KMS-11 (cell line): ENCODE measurements around the gene GNB1L.

Experiments
- H2AFZ ChIP-seq: fragments of 200-600 bp; sonication (generic); 2 replicates; pipeline ENCODE4 v1.6.1; 2016; ENCODE audit warnings: antibody characterized with exemption, mixed run types, low read depth
- H3K27ac ChIP-seq: fragments of 200-600 bp; sonication (generic); 2 replicates; pipeline ENCODE4 v1.6.1; 2016; ENCODE audit warnings: mild to moderate bottlenecking, mixed run types
- H3K27me3 ChIP-seq: fragments of 200-600 bp; sonication (generic); 2 replicates; pipeline ENCODE4 v1.6.1; 2017; ENCODE audit warnings: mild to moderate bottlenecking, low read depth, mixed run types, moderate library complexity; ENCODE audit not compliant: insufficient read depth
- H3K36me3 ChIP-seq: fragments of 200-600 bp; sonication (generic); 2 replicates; pipeline ENCODE4 v1.6.1; 2017; ENCODE audit warnings: mild to moderate bottlenecking, mixed run types; ENCODE audit not compliant: insufficient read depth
- H3K4me1 ChIP-seq: fragments of 200-600 bp; sonication (generic); 2 replicates; pipeline ENCODE4 v1.6.1; 2016; ENCODE audit warnings: mild to moderate bottlenecking, low read depth, mixed run types; ENCODE audit not compliant: poor library complexity, severe bottlenecking
- H3K4me2 ChIP-seq: fragments of 200-600 bp; sonication (generic); 2 replicates; pipeline ENCODE4 v1.7.0; 2016; ENCODE audit warnings: mild to moderate bottlenecking, mixed run types
- H3K4me3 ChIP-seq: fragments of 200-600 bp; sonication (generic); IDR thresholded peaks from 2 replicates; pipeline ENCODE4 v1.6.1; 2017; ENCODE audit warnings: low read depth, low read length, mixed read lengths; ENCODE audit not compliant: insufficient read depth
- H3K79me2 ChIP-seq: fragments of 200-600 bp; sonication (generic); 2 replicates; pipeline ENCODE4 v1.6.1; 2016; ENCODE audit warnings: low read depth, mixed run types; ENCODE audit not compliant: insufficient read depth
- H3K9ac ChIP-seq: fragments of 200-600 bp; sonication (generic); 2 replicates; pipeline ENCODE4 v1.6.1; 2016; ENCODE audit warnings: mild to moderate bottlenecking, mixed run types
- H4K20me1 ChIP-seq: fragments of 200-600 bp; sonication (generic); 2 replicates; pipeline ENCODE4 v1.6.1; 2016; ENCODE audit warnings: mild to moderate bottlenecking, mixed run types; ENCODE audit not compliant: insufficient read depth
- CTCF ChIP-seq: fragments of 200-600 bp; sonication (generic); conservative IDR thresholded peaks from 2 replicates; pipeline ENCODE4 v1.6.1; 2017; ENCODE audit warnings: low read depth, mild to moderate bottlenecking, antibody characterized with exemption, low read length, moderate library complexity, mixed read lengths

Gene GNB1L

GRCh38 chr22:19743651-19744050 is 111.0 kb downstream of the GNB1L start:
- H3K79me2 ChIP-seq = no peaks in the 10 kb centered on the region
- H3K27ac ChIP-seq = no peak overlapping the region
- H3K36me3 ChIP-seq = no peaks in the 10 kb centered on the region
- no peak for TF ChIP-seq CTCF
- peaks cover 17% of the 10 kb centered on the region for H3K27me3 ChIP-seq
- H3K4me2 ChIP-seq = no peak overlapping the region
- no peak overlapping the region for H3K9ac ChIP-seq
- H2AFZ ChIP-seq = no peak overlapping the region
- no peaks in the 10 kb centered on the region for H3K4me1 ChIP-seq
- H3K4me3 ChIP-seq = no peak overlapping the region
- no peaks in the 10 kb centered on the region for H4K20me1 ChIP-seq

GRCh38 chr22:19743081-19743480 is 111.6 kb downstream of the GNB1L start:
- Histone ChIP-seq H3K36me3 (no peaks in the 10 kb centered on the region), H3K4me1 (no peaks in the 10 kb centered on the region), H3K27ac (no peak overlapping the region), H3K4me3 (no peak overlapping the region), H3K9ac (no peak overlapping the region), H3K4me2 (no peak overlapping the region), H3K79me2 (no peaks in the 10 kb centered on the region), H3K27me3 (peaks cover 13% of the 10 kb centered on the region), H4K20me1 (no peaks in the 10 kb centered on the region), H2AFZ (no peak overlapping the region)
- TF ChIP-seq CTCF = no peak

GRCh38 chr22:19742160-19743066 is 112.3 kb downstream of the GNB1L start:
- no peaks in the 10 kb centered on the region for H4K20me1 ChIP-seq
- H2AFZ ChIP-seq = no peak overlapping the region
- H3K4me1 ChIP-seq = no peaks in the 10 kb centered on the region
- H3K4me2 ChIP-seq = no peak overlapping the region
- H3K27me3 ChIP-seq = peaks cover 11% of the 10 kb centered on the region
- H3K9ac ChIP-seq = no peak overlapping the region
- TF ChIP-seq CTCF = no peak
- no peaks in the 10 kb centered on the region for H3K79me2 ChIP-seq
- H3K4me3 ChIP-seq = no peak overlapping the region
- H3K27ac ChIP-seq = no peak overlapping the region
- H3K36me3 ChIP-seq = no peaks in the 10 kb centered on the region

GRCh38 chr22:19741053-19741452 is 113.6 kb downstream of the GNB1L start:
- Histone ChIP-seq H3K27me3 (peaks cover 7% of the 10 kb centered on the region; the same call in 1 of the 2 replicates), H4K20me1 (no peaks in the 10 kb centered on the region), H3K4me2 (no peak overlapping the region), H3K9ac (no peak overlapping the region), H3K4me1 (no peaks in the 10 kb centered on the region), H3K27ac (no peak overlapping the region), H3K79me2 (no peaks in the 10 kb centered on the region), H3K36me3 (no peaks in the 10 kb centered on the region), H3K4me3 (no peak overlapping the region), H2AFZ (no peak overlapping the region)
- TF ChIP-seq CTCF = no peak
